COLO668 (cell line): ENCODE data around the gene DUSP15.
"Not testable (repeated sequence)": the region's sequence is repeated elsewhere in the genome, so short reads cannot be mapped to it uniquely, and the experiment has no call there.

ENCODE experiments used
- DNase-seq: peaks from one replicate; lab custom pipeline; 2025; ENCODE audit not compliant: unreplicated experiment; lab: John Stamatoyannopoulos, UW

Gene DUSP15

DNA sequence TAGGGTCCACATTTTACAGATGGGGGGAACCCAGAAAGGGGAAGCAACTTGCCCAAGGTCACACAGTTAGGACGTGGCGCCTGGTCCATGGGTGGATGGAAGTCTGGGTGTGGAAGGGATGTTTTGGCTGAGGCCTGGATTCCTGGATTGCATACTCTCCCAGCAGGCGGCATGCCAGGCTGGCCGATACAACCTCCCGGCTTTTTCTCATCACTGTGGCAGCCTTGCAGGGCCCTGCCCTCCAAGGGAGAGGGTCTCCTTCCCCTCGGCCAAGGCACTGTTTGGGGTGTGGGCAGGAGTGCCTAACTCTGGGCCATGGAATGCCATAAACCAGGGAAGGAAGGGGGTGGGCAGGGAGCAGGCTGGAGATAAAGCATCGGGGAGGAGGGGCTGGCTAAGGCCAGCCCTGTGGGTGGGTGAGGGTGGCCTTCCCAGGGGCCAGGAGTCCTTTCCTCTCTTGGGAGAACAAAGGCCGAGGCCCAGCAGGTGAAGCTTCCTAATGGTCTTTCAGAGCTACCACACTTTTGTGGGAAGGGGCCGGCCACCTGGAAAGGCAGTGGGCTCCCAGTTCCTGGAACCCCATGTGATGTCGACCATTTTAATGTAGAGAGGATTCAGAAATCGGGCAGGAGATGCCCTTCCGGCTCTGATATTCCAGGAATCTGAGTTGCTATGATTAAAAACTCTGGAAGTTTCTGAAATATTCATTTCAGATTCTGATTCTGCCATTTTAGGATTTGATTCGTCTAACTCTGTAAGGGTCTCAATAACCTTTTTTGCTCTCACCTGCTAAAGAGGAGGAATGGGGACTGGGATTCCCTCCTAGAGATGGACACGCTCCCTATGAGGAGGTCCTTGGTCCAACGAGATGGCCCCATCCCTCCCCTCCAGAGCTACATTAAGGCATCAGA lies 29.2 kb downstream of the DUSP15 start:
- no peak for DNase-seq

DNA sequence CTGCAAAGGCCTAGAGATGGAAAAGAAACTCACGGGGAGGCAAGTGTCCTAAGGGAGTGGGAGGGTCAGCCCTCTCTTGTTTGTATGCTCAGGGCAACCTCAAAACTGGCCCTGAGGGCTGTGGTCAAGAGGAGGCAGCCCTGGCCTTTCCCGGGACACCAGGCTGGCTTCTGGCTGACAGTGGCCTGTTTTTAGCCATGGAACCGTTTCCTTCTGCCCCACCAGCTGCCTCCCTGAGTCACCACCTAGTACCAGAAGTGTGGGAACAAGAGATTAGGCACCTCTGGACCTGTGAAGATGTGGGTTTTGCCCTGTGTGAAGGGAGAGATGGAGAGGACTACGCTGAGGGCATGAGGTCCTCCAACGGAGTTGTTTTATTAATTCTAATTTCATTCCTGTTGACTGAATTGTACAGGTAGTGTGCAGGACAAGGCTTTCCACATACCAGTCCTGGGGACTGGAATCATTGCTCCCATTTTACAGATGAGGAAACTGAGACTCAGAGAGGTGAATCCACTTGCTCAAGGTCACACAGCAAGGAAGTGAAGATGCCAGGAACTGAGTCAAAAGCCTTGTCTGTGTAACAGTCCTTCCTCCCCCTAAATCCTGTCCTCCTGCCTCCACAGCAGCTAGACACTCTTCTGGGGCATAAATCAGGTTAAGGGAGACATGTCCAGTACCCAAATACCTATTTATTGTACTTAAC lies 30.4 kb downstream of the DUSP15 start:
- no peak for DNase-seq

GRCh38 chr20:31838646-31839292 lies 31.6 kb downstream of the DUSP15 start:
- DNase-seq: no peak

DNA sequence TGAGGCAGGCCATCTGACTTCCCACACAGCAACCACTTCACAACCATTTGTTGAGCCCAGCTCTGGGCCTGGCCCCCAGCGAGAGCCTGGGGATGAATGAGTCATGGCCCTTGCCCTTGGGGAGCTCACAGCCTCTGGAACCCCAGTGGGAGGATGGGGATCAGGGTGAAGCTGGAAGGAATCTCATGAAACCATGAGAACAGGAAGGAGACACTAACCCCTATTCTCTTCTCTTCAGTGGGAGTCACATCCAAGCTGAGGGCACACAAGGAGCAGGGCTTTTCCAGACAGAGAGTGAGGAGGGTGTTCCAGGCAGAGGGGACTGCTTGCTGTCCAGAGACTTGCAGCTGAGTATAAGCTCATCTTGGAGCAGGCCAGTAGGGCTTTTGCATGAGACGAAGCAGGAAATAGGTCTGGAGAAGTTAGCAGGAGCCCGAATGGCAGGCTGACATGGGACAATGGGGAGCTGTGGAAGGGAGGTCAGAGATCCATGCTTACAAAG lies 32.4 kb downstream of the DUSP15 start:
- no peak for DNase-seq

DNA sequence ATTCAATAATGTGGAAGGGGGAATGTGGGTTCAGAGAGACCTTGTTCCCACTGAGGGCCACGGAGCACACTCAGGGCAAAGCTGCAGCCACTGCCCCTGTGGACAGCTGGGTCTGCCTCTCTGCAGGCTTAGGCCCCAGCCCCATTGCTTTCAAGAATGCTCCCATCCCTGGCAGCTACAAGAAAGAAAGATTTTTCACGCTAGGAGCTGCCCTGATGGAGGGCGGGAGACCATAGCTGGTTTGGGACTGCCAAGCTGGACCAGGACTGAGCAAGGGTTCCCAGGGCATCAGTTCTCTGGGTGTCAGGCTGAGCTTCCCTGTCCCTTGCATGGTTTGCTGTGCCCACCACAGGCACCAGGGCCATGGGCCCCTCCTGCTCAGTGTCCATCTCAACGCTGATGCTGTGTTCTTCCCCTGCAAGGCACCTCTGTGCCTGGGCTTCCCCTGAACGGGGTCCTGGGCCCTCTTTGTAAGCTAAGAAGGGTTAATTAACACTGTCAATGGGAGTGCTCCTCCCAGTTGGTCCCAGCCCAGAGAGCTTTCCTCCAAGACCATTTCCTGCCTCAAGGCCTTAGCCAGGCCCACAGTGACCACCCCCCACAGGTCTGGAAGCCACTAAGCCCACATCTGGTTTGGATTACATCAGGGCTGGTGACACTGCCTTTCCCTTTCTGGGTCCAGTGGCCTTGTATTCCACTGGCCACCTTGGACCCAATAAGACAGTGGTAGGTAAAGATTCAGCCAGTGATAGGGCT lies 33.3 kb downstream of the DUSP15 start:
- DNase-seq: no peak

GRCh38 chr20:31835977-31836852 lies 34.1 kb downstream of the DUSP15 start:
- peak; percentile 92 for DNase-seq

DNA sequence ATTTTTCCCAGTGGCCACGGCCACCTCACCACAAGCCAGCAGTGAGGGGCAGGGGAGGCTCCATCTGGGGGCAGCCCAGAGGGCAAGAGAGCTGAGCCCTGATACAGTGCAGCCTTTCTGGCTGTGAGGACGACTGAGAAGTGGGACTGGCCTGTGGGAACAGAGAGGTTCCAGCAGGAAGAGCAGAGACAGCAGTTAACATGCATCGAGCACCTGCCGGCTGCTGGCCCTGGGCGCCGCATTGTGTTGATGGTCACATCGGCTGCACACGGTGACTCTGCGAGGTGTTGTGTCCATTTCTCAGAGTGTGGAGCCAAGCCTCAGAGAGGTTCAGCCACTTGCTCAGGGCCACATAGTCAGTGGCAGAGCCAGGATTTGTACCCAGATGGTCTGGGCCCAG lies 34.8 kb downstream of the DUSP15 start:
- DNase-seq: peak; percentile 65

DNA sequence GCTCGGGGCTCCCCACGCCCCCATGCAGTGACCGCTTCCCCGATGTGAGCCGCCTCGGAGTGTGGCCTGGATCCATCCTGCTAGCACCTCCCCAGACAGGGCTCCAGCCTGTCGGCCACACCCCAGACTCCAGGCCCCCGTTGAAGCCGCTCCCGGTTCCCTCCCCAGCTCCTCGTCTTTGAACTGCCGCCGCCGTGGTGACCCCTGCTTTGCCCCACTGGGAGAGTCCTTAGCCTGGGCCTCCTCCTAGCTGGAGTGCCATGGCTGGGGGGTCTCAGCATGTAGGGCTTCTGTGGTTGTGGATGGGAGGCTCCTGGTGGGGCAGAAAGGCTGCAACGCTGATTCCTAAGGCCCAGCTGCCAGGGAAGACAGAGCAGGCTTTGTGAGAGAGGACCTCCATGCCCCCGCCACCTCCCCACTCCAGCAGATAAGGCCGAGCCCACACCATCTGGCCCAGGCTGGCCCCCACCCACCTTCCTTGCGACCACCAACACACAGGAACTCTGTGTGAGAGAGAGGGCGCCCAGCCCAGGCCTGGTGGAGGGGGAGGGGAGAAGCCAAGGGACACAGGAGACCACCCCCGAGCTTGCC lies 36.3 kb downstream of the DUSP15 start:
- no peak for DNase-seq

- DNase-seq: peak; percentile 64
Measured at GRCh38 chr20:31833130-31833930, 37.0 kb downstream of the DUSP15 start.

GRCh38 chr20:31831771-31832306 lies 38.5 kb downstream of the DUSP15 start:
- no peak for DNase-seq

GRCh38 chr20:31831211-31831610 lies 39.1 kb downstream of the DUSP15 start:
- no peak for DNase-seq

- DNase-seq: no peak
Measured at GRCh38 chr20:31830406-31830981, 39.8 kb downstream of the DUSP15 start.

DNA sequence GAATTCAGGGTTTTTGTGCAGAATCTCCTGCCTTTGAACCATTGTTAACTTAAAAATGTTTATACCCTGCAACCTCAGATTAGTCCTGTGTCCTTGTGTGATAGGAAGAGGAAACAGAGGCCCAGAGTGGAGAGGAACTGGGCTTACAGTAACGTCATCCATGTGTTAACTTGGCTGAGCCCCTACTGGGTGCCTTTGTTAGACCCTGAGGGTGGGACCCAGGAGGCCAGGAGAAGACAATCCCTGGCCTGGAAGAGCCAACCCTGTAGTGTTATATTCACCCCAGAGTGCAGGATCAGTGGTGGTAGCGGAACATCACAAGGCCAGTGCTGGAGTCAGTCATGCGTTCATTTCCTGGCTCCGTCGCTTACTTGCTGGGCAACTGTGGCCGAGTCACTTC lies 40.6 kb downstream of the DUSP15 start:
- no peak for DNase-seq

DNA sequence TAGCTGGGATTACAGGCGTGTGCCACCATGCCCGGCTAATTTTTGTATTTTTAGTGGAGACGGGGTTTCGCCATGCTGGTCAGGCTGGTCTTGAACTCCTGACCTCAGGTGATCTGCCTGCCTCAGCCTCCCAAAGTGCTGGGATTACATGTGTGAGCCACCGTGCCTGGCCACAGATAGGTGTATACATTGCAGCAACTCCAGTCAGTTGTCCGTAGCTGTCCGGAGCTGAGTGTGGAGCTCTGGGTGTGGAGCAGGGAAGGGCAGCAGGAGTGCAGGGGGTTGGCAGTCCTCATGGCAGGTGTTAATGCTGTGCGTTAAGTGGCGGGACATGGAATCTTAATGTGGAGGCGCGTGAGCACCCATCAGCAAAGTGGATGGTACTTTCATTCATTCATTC lies 42.3 kb downstream of the DUSP15 start:
- DNase-seq: not testable (repeated sequence)

DNA sequence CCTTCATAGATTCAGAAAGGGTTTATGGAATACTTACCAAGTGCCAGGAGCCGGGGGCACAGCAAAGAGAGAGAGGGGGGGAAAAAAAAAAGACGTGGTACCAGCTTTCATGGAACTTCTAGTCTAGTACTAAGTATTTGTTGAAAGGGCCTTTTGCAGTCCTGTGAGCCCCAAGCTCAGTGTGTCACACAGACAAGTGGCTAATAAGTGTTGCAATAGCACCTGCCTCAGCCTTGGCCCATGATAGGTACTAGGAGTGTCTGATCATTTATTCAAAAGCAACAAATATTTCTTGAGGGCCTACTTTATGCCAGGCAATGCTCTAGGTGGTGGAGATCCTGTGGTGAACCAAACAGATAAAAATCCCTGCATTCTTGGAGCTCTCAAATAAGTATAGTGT lies 43.3 kb downstream of the DUSP15 start:
- no peak for DNase-seq

DNA sequence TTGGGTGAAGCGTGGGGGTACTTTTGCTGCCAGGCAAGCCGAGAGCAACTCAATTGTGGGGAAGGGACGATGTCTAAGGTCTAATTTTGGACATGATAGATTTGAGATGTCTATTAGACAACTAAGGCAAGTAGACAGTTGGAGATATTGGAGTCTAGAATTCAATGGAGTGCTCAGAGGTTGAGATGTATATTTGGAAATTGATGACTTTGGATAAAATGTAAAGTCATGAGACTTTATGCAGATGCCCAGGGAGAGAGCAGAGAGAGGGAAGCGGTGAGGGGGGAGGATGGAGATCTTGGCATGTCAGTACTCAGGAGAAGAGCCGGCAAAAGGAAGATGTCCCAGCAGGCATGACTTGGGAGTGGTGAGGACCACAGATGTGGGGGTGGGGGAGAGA lies 44.3 kb downstream of the DUSP15 start:
- no peak for DNase-seq

GRCh38 chr20:31824554-31825313 lies 45.6 kb downstream of the DUSP15 start:
- no peak for DNase-seq
